HG02678 (cell line): ENCODE results near the gene PLAAT3.
A peak's percentile ranks its signal among the peaks of the same experiment; 100 is the strongest.
"Not testable (repeated sequence)": the region's sequence is repeated elsewhere in the genome, so short reads cannot be mapped to it uniquely, and the experiment has no call there.

Experiments used
- ATAC-seq: cut with Tn5 transposase; IDR thresholded peaks from one replicate; pipeline ENCODE4 v1.9.1; 2021; ENCODE audit warnings: mild to moderate bottlenecking, moderate library complexity; ENCODE audit not compliant: unreplicated experiment

The PLAAT3 gene

GRCh38 chr11:63547061-63547460, 67.2 kb downstream of the PLAAT3 start:
- ATAC-seq = no peak

GRCh38 chr11:63543711-63544110, 70.5 kb downstream of the PLAAT3 start:
- no peak for ATAC-seq

GRCh38 chr11:63542506-63542905, 71.7 kb downstream of the PLAAT3 start:
- not testable (repeated sequence) for ATAC-seq

GRCh38 chr11:63537293-63538101, 76.7 kb downstream of the PLAAT3 start:
- ATAC-seq = no peak

- peak; percentile 34 for ATAC-seq
Measured at GRCh38 chr11:63536669-63537292, 77.5 kb downstream of the PLAAT3 start, which contains the start of gene PLAAT4. Gene PLAAT4 (plus strand): TSS chr11:63536808. CDS start chr11:63536869, 61 bp downstream.

GRCh38 chr11:63535734-63536133, 78.5 kb downstream of the PLAAT3 start:
- no peak for ATAC-seq

GRCh38 chr11:63534895-63535461, 79.3 kb downstream of the PLAAT3 start:
- ATAC-seq = peak; percentile 54

GRCh38 chr11:63534076-63534475, 80.2 kb downstream of the PLAAT3 start:
- ATAC-seq = no peak

- ATAC-seq = no peak
Measured at GRCh38 chr11:63532799-63533475, 81.3 kb downstream of the PLAAT3 start.

- ATAC-seq = no peak
Measured at GRCh38 chr11:63532117-63532516, 82.1 kb downstream of the PLAAT3 start.

GRCh38 chr11:63531074-63531792, 83.0 kb downstream of the PLAAT3 start:
- peak; percentile 70 for ATAC-seq

- ATAC-seq = no peak
Measured at GRCh38 chr11:63530021-63530420, 84.2 kb downstream of the PLAAT3 start.

GRCh38 chr11:63529373-63529772, 84.9 kb downstream of the PLAAT3 start:
- not testable (repeated sequence) for ATAC-seq

- not testable (repeated sequence) for ATAC-seq
Measured at GRCh38 chr11:63528729-63529278, 85.4 kb downstream of the PLAAT3 start.

GRCh38 chr11:63528156-63528555, 86.1 kb downstream of the PLAAT3 start:
- not testable (repeated sequence) for ATAC-seq

GRCh38 chr11:63527667-63528066, 86.6 kb downstream of the PLAAT3 start:
- ATAC-seq = no peak
